Measurements from ENCODE around the gene EIF3K.

GRCh38 chr19:38617764-38618589, 1.0 kb upstream of the EIF3K start, which contains the start of gene MAP4K1:
- TF ChIP-seq CREB1 (IDR thresholded peaks at IDR 0.05; ENCODE audit: low read depth) = no peak
- TF ChIP-seq CEBPB (IDR thresholded peaks at IDR 0.05) = no peak
- TF ChIP-seq EP300 (IDR thresholded peaks at IDR 0.05; ENCODE audit: borderline replicate concordance) = no peak
- TF ChIP-seq EGR1 (IDR thresholded peaks at IDR 0.05) = no peak

All from Ishikawa (cell line).